HepG2 (cell line): ENCODE results near the gene ATN1. TPM values are rescaled to one million over a fixed set of nuclear protein-coding genes. Genes with fewer than 3 reads are reported as not detected.
A peak's percentile ranks its signal among the peaks of the same experiment; 100 is the strongest.

ENCODE experiments used
- AKAP8 ChIP-seq: sonication (generic); formaldehyde crosslinking; IDR thresholded peaks from 2 replicates; pipeline ENCODE4 v1.5.1; 2020; ENCODE audit warnings: mild to moderate bottlenecking, missing genetic modification reagents
- CBX2 ChIP-seq, 2 experiments: fragments of 200-600 bp in 1 of 2; sonication (generic); formaldehyde crosslinking in 1 of 2; IDR thresholded peaks; 2 replicates each; pipeline versions ENCODE4 v1.7.0 to v1.8.1; 2018 to 2022; ENCODE audit warnings: low read depth in 2 of 2, low read length in 1 of 2, mild to moderate bottlenecking in 1 of 2, missing genetic modification reagents in 1 of 2
- CCDC6 ChIP-seq: sonication (generic); formaldehyde crosslinking; IDR thresholded peaks from 2 replicates; pipeline ENCODE4 v1.8.1; 2022; ENCODE audit warnings: mild to moderate bottlenecking, missing genetic modification reagents, moderate library complexity
- CEBPG ChIP-seq: IDR thresholded peaks from 2 replicates; pipeline ENCODE4 v1.6.1; 2016
- FIP1L1 ChIP-seq: fragments of 200-400 bp; formaldehyde crosslinking; IDR thresholded peaks from 2 replicates; pipeline ENCODE4 v1.6.1; 2018; ENCODE audit warnings: low read depth, mild to moderate bottlenecking, low read length, moderate library complexity, borderline replicate concordance; ENCODE audit not compliant: insufficient read depth
- GABPB1 ChIP-seq: IDR thresholded peaks from 2 replicates; pipeline ENCODE4 v1.6.1; 2016; ENCODE audit warnings: mild to moderate bottlenecking, missing genetic modification reagents, moderate library complexity, missing compliant biosample characterization
- JUND ChIP-seq: sonication (generic); formaldehyde crosslinking; IDR thresholded peaks from 2 replicates; pipeline ENCODE4 v1.8.0; 2022; ENCODE audit warnings: mild to moderate bottlenecking, missing genetic modification reagents
- KAT8 ChIP-seq: IDR thresholded peaks from 2 replicates; pipeline ENCODE4 v1.6.1; 2016; ENCODE audit warnings: missing genetic modification reagents, missing compliant biosample characterization
- MYNN ChIP-seq: sonication (generic); formaldehyde crosslinking; IDR thresholded peaks from 2 replicates; pipeline ENCODE4 v1.4.0; 2020; ENCODE audit warnings: mild to moderate bottlenecking, low read depth, missing genetic modification reagents
- NAIF1 ChIP-seq: sonication (generic); formaldehyde crosslinking; IDR thresholded peaks from 2 replicates; pipeline ENCODE4 v1.5.0; 2020; ENCODE audit warnings: mild to moderate bottlenecking, missing genetic modification reagents, borderline replicate concordance
- NFKB2 ChIP-seq: sonication (generic); formaldehyde crosslinking; IDR thresholded peaks from 2 replicates; pipeline ENCODE4 v1.4.0; 2020; ENCODE audit warnings: missing genetic modification reagents, borderline replicate concordance
- NFYB ChIP-seq: sonication (generic); formaldehyde crosslinking; IDR thresholded peaks from 2 replicates; pipeline ENCODE4 v1.4.0; 2020; ENCODE audit warnings: missing genetic modification reagents
- NONO ChIP-seq, 2 experiments: fragments of 450-650 bp in 1 of 2; sonication (generic) in 1 of 2; formaldehyde crosslinking in 1 of 2; IDR thresholded peaks in 1 of 2; conservative IDR thresholded peaks in 1 of 2; 2 replicates each; pipeline versions ENCODE4 v1.6.1 to v1.8.0; 2017 to 2022; ENCODE audit warnings: mild to moderate bottlenecking in 1 of 2, missing genetic modification reagents in 1 of 2, moderate library complexity in 1 of 2
- NRL ChIP-seq: sonication (generic); formaldehyde crosslinking; IDR thresholded peaks from 2 replicates; pipeline ENCODE4 v1.5.0; 2020; ENCODE audit warnings: missing genetic modification reagents, mild to moderate bottlenecking, moderate library complexity, borderline replicate concordance
- POLR2G ChIP-seq: fragments of 200-400 bp; formaldehyde crosslinking; IDR thresholded peaks from 2 replicates; pipeline ENCODE4 v1.6.1; 2018; ENCODE audit warnings: mild to moderate bottlenecking, low read depth, low read length, moderate library complexity
- RXRA ChIP-seq: sonication (generic); formaldehyde crosslinking; IDR thresholded peaks from 2 replicates; pipeline ENCODE4 v1.5.1; 2020; ENCODE audit warnings: missing genetic modification reagents
- SALL2 ChIP-seq: sonication (generic); formaldehyde crosslinking; IDR thresholded peaks from 2 replicates; pipeline ENCODE4 v1.8.1; 2023; ENCODE audit warnings: mild to moderate bottlenecking, missing genetic modification reagents, inconsistent platforms
- SRF ChIP-seq: IDR thresholded peaks from 2 replicates; pipeline ENCODE4 v1.6.1; 2011; ENCODE audit warnings: mild to moderate bottlenecking, low read depth, low read length, moderate library complexity
- TCF7L2 ChIP-seq: IDR thresholded peaks from 2 replicates; pipeline ENCODE4 v1.6.1; 2011; ENCODE audit warnings: mild to moderate bottlenecking, low read depth, low read length, moderate library complexity
- ZEB1 ChIP-seq: IDR thresholded peaks from 2 replicates; pipeline ENCODE4 v1.6.1; 2012; ENCODE audit warnings: mild to moderate bottlenecking, low read depth, inconsistent platforms; ENCODE audit not compliant: insufficient replicate concordance
- ZFYVE20 ChIP-seq: sonication (generic); formaldehyde crosslinking; IDR thresholded peaks from 2 replicates; pipeline ENCODE4 v1.8.0; 2023; ENCODE audit warnings: low read depth, mild to moderate bottlenecking, moderate library complexity, missing genetic modification reagents, borderline replicate concordance
- ZNF3 ChIP-seq: IDR thresholded peaks from 2 replicates; pipeline ENCODE4 v1.7.0; 2017; ENCODE audit warnings: inconsistent platforms
- ZNF616 ChIP-seq: sonication (generic); formaldehyde crosslinking; IDR thresholded peaks from 2 replicates; pipeline ENCODE4 v1.5.0; 2020; ENCODE audit warnings: low read depth, mild to moderate bottlenecking, missing genetic modification reagents
- ZNF7 ChIP-seq: IDR thresholded peaks from 2 replicates; pipeline ENCODE4 v1.6.1; 2016; ENCODE audit warnings: missing biosample characterization, missing genetic modification reagents
- ZNF777 ChIP-seq: sonication (generic); formaldehyde crosslinking; IDR thresholded peaks from 2 replicates; pipeline ENCODE4 v1.4.0; 2020; ENCODE audit warnings: missing genetic modification reagents
- ZZZ3 ChIP-seq: sonication (generic); formaldehyde crosslinking; IDR thresholded peaks from 2 replicates; pipeline ENCODE4 v1.4.0; 2020; ENCODE audit warnings: missing genetic modification reagents, mild to moderate bottlenecking, borderline replicate concordance
- polyA plus RNA-seq, 8 experiments: library from polyadenylated mRNA; depleted of rRNA in 3 of 8; stranded (reverse) in 7 of 8; unstranded in 1 of 8; fragments of >200 nt; fragmentation: Illumina TruSeq in 4 of 8; extraction: Trizol in 4 of 8; gene quantifications; 2 replicates each; pipeline versions ENCODE4 v1.2.1 to v1.2.3, GENCODE V29; 2011 to 2016; ENCODE audit warnings: low read depth in 4 of 8, missing spikeins in 1 of 8, mixed read lengths in 1 of 8; ENCODE audit not compliant: insufficient read depth in 1 of 8
- total RNA-seq, 5 experiments: library from RNA; depleted of rRNA; stranded (reverse); fragments of >200 nt; fragmentation: Illumina TruSeq; extraction: Trizol; gene quantifications; 2 replicates each; pipeline ENCODE4 v1.2.3, GENCODE V29; 2016; ENCODE audit warnings: low read depth in 1 of 5
- TF ChIP-seq, protein P1 (sequence below): sonication (generic); formaldehyde crosslinking; IDR thresholded peaks from 2 replicates; pipeline ENCODE4 v1.5.1; 2020; ENCODE audit warnings: missing genetic modification reagents, mild to moderate bottlenecking, borderline replicate concordance

The ATN1 gene
- total and polyA plus RNA-seq, 2 of the 13 experiments (the other 11 are each of a cell fraction or from before 2014, with no cell fraction given), result 2.1 to 8.6 TPM

DNA sequence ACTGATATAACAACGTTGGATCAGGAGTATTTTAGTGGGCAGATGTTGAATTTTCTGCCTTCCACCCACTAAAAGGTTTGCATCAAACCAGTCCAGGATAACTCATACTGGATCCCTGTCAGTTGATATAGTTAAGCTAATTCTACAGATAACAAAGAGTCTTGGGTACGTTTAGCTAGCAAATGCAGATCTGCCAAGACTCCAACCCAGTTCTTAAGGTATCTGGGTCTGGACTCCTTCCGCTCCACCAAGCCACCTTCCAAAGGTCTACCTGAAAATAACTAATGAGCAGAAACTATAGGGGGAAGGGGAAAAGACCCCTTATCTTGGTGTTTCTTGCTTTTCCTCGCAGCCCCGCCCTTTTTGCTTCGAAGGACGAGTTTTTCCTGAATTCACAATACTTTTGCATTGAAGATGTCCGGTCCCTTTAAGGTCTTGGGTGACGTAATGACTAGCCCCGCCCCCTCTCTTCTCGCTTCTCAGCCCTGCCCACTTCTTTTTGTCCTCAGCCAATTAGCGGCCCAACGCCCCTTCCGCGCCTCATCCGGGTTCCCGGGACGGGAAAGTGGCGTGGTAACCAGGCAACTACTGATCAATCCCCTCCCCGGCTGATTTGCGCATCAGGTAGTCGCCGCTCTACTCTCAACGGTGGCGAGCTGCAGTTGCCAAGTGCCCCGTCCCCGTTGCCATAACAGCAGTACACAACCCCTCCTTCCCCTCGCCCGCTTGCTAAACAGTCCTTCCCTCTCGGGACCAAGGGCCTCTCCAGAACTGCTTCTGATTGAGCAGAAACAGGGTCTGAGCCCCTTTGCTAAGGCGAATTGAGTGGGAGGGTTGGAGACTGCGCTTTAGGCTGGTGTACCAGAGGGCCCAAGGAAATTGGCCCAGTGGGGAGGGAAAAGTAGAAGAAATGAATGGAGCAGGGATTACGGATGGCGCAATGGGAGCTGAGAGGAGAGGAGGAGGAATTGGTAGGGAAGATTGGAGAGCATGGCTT is 23.2 kb upstream of the ATN1 start, which contains the start of gene LRRC23 (continued):
- TF ChIP-seq ZZZ3 (CRISPR knock-in tag) (no peak), CCDC6 (CRISPR knock-in tag) (0 out of 2 replicates have a peak, but pooled peaks have one; percentile 20), RXRA (CRISPR knock-in tag) (0 out of 2 replicates have a peak, but pooled peaks have one; percentile 37), CEBPG (CRISPR knock-in tag) (peak; percentile 61), ZEB1 (no peak), ZNF616 (no peak), KAT8 (CRISPR knock-in tag) (peak; percentile 60; the same call in 1 of the 2 replicates), NAIF1 (peak; percentile 100), JUND (CRISPR knock-in tag) (0 out of 2 replicates have a peak, but pooled peaks have one; percentile 23), FIP1L1 (no peak), TCF7L2 (no peak), NONO (IDR thresholded peaks at IDR 0.05) (no peak), NONO (CRISPR knock-in tag; conservative IDR thresholded peaks at IDR 0.05) (no peak), NRL (CRISPR knock-in tag) (peak; percentile 60; the same call in 1 of the 2 replicates), MYNN (CRISPR knock-in tag) (no peak), GABPB1 (CRISPR knock-in tag) (peak; percentile 42; the same call in 1 of the 2 replicates), NFKB2 (CRISPR knock-in tag) (no peak; the same call in 1 of the 2 replicates), AKAP8 (no peak), ZNF3 (CRISPR knock-in tag) (no peak), SRF (no peak), NFYB (CRISPR knock-in tag) (peak; percentile 78), ZNF777 (CRISPR knock-in tag) (no peak), POLR2G (peak; percentile 59), CBX2 (IDR thresholded peaks at IDR 0.05; ENCODE audit: low read depth, low read length) (no peak), CBX2 (CRISPR knock-in tag; IDR thresholded peaks at IDR 0.05; ENCODE audit: low read depth) (no peak), ZNF7 (CRISPR knock-in tag) (no peak), SALL2 (CRISPR knock-in tag) (no peak), ZFYVE20 (CRISPR knock-in tag) (no peak)
- TF ChIP-seq, protein P1, sequence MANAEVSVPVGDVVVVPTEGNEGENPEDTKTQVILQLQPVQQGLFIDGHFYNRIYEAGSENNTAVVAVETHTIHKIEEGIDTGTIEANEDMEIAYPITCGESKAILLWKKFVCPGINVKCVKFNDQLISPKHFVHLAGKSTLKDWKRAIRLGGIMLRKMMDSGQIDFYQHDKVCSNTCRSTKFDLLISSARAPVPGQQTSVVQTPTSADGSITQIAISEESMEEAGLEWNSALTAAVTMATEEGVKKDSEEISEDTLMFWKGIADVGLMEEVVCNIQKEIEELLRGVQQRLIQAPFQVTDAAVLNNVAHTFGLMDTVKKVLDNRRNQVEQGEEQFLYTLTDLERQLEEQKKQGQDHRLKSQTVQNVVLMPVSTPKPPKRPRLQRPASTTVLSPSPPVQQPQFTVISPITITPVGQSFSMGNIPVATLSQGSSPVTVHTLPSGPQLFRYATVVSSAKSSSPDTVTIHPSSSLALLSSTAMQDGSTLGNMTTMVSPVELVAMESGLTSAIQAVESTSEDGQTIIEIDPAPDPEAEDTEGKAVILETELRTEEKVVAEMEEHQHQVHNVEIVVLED (CRISPR knock-in tag), result peak; percentile 67; the same call in 1 of the 2 replicates
